ENCODE data around the gene RHOA.

DNA sequence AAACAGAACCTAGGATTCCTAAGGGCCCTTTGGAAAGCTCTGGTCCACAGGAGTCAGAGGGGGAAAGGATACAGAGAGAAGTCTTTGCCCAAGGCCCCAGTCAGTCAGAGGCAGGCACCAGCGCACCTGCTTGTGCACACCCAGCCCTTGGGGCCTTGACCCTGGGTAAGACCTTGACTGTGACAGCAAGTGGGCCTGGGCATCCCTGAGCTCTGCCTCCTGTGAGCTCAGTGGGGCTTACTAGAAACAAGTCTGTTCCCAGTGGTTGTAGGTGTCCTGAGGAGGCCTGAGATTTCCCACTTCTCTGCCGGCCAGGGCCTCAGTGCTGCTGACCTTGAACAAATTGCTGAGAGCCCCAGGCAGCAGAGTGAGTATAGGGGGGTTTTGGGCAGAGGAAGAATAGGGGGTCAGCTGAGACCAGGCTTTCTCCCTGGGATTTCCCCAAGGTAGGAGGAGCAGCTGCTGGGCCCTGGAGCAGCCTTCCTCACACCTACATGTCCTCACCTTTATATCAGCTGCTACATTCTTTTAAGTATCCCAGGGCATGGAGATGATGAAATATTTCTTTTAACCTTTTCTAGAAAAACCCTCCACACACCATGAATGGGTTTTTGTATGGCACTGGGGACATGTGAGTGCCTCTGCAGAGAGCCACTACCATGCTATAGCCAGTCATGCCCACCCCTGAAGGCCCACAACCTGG is 48.6 kb upstream of the RHOA start:
- no peak for TF ChIP-seq EZH2phosphoT487 (IDR thresholded peaks at IDR 0.05; ENCODE audit: insufficient read depth, low read depth)
- TF ChIP-seq EZH2 (IDR thresholded peaks at IDR 0.05; ENCODE audit: insufficient read depth, poor library complexity, severe bottlenecking) = no peak
